Measurements from ENCODE around the gene NSUN3. TPM values are rescaled to one million over a fixed set of nuclear protein-coding genes. Genes with fewer than 3 reads are reported as not detected.

NSUN3 gene
- total RNA-seq, 1 donor from 2014 or later = 10.7 TPM

- H3K27me3 Mint-ChIP-seq = no peaks in the 10 kb centered on the region
- H3K9me3 Mint-ChIP-seq = peaks cover 3% of the 10 kb centered on the region
- H3K4me3 Mint-ChIP-seq = no peak overlapping the region
- H3K27ac Mint-ChIP-seq = no peak overlapping the region
- no peak for DNase-seq (ENCODE audit: extremely low spot score, unreplicated experiment)
- no peaks in the 10 kb centered on the region for H3K36me3 Mint-ChIP-seq
- TF ChIP-seq CTCF (conservative IDR thresholded peaks at IDR 0.05) = no peak
- H3K4me1 Mint-ChIP-seq (ENCODE audit: unreplicated experiment) = peaks cover 48% of the 10 kb centered on the region
Observed at GRCh38 chr3:94176988-94177745, 114.3 kb downstream of the NSUN3 start.

Other genes starting within 250 kb of the NSUN3 start
- 1.0 and 7.8 TPM in 2 replicates for gene PROS1, start 89.2 kb upstream of the NSUN3 start, total RNA-seq (ENCODE audit: low replicate concordance)
- gene ARL13B, start 82.9 kb upstream of the NSUN3 start, total RNA-seq (ENCODE audit: low replicate concordance) = 7.0 and 12.8 TPM in 2 replicates
- gene STX19, start 34.5 kb upstream of the NSUN3 start, total RNA-seq (ENCODE audit: low replicate concordance) = 0.70 and 1.3 TPM in 2 replicates
- 7.1 and 8.0 TPM in 2 replicates for gene DHFR2, start 145 bp upstream of the NSUN3 start, total RNA-seq (ENCODE audit: low replicate concordance)